Measurements from ENCODE around the gene KREMEN1. TPM values are rescaled to one million over a fixed set of nuclear protein-coding genes. Genes with fewer than 3 reads are reported as not detected.

Gene KREMEN1
- total and polyA plus RNA-seq, 2 experiments from 2014 or later, result 7.5 to 10.5 TPM

DNA sequence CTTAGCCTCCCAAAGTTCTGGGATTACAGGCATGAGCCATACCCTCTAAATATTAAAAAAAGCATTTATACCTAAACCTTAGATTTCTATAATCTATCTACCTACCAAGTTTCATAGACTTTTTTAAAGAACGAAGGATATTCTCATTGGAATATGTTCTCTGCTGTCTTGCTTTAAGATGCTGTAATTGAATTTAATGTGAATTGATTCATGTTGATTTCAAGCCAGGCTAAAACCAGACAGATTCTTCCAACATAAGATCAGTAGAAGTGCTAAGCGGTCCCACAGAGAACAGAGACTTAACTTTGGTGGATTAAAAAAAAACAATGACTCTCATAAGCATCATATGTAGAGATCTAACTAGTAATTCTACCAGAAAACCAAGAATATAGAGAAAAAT is 14.2 kb downstream of the KREMEN1 start:
- TF ChIP-seq EZH2phosphoT487 (IDR thresholded peaks at IDR 0.05; ENCODE audit: low read depth, severe bottlenecking, unreplicated experiment) (no peak), EZH2 (IDR thresholded peaks at IDR 0.05; ENCODE audit: borderline replicate concordance) (no peak)
- TF ChIP-seq, protein P1, sequence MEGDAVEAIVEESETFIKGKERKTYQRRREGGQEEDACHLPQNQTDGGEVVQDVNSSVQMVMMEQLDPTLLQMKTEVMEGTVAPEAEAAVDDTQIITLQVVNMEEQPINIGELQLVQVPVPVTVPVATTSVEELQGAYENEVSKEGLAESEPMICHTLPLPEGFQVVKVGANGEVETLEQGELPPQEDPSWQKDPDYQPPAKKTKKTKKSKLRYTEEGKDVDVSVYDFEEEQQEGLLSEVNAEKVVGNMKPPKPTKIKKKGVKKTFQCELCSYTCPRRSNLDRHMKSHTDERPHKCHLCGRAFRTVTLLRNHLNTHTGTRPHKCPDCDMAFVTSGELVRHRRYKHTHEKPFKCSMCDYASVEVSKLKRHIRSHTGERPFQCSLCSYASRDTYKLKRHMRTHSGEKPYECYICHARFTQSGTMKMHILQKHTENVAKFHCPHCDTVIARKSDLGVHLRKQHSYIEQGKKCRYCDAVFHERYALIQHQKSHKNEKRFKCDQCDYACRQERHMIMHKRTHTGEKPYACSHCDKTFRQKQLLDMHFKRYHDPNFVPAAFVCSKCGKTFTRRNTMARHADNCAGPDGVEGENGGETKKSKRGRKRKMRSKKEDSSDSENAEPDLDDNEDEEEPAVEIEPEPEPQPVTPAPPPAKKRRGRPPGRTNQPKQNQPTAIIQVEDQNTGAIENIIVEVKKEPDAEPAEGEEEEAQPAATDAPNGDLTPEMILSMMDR (IDR thresholded peaks at IDR 0.05; ENCODE audit: poor library complexity), result no peak
- no peak for DNase-seq (ENCODE audit: low spot score)
- H3K27me3 ChIP-seq, result no peaks in the 10 kb centered on the region
- H4K20me1 ChIP-seq (ENCODE audit: insufficient read depth, poor library complexity, severe bottlenecking), result no peaks in the 10 kb centered on the region
- 97% methylated on average over 2 of the region's 2 CpGs for WGBS (ENCODE audit: low lambda C conversion rate, missing lambda C conversion rate)
- no peaks in the 10 kb centered on the region for H3K36me3 ChIP-seq (replicated peaks; ENCODE audit: insufficient read depth, low read depth)
- H3K79me2 ChIP-seq, result peaks cover 7% of the 10 kb centered on the region
- no peaks in the 10 kb centered on the region for H3K9me3 ChIP-seq (ENCODE audit: low read depth)
- H3K4me2 ChIP-seq, result no peak overlapping the region
- H3K27ac ChIP-seq, result no peak overlapping the region
- H2AFZ ChIP-seq, result no peak overlapping the region
- H3K4me1 ChIP-seq (ENCODE audit: insufficient read depth), result no peaks in the 10 kb centered on the region
- no peak overlapping the region for H3K4me3 ChIP-seq
- no peaks in the 10 kb centered on the region for H3K9me2 ChIP-seq (replicated peaks; ENCODE audit: insufficient read depth)

DNA sequence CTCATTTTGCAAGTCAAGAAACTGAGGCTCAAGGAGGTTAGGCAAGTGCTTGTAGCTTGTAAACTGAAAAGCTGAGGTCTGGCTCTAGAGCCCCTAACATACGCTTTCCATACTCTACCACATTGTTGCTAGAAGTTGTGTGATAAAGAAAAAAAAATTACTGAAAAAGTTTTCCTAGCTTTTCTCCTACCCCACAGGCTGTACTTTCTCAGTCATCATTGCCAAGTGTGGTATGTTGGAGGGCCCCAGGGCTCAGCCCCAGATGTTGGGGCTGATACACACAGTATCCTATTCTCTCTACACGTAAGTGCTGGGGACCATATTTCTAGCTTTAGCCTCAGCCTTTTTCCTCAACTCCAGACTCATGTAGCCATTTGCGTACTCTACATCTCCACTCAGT is 16.0 kb downstream of the KREMEN1 start:
- no peaks in the 10 kb centered on the region for H3K9me2 ChIP-seq (replicated peaks; ENCODE audit: insufficient read depth)
- WGBS (ENCODE audit: low lambda C conversion rate, missing lambda C conversion rate), result 97% methylated on average over 3 of the region's 3 CpGs
- no peaks in the 10 kb centered on the region for H3K9me3 ChIP-seq (ENCODE audit: low read depth)
- H3K4me2 ChIP-seq, result no peak overlapping the region
- no peak overlapping the region for H2AFZ ChIP-seq
- H3K27ac ChIP-seq, result no peak overlapping the region
- TF ChIP-seq EZH2phosphoT487 (IDR thresholded peaks at IDR 0.05; ENCODE audit: low read depth, severe bottlenecking, unreplicated experiment), result no peak
- TF ChIP-seq, protein P1 (IDR thresholded peaks at IDR 0.05; ENCODE audit: poor library complexity), result no peak
- TF ChIP-seq EZH2 (IDR thresholded peaks at IDR 0.05; ENCODE audit: borderline replicate concordance), result no peak
- no peak overlapping the region for H3K4me3 ChIP-seq
- H4K20me1 ChIP-seq (ENCODE audit: insufficient read depth, poor library complexity, severe bottlenecking), result no peaks in the 10 kb centered on the region
- H3K79me2 ChIP-seq, result peaks cover under 1% of the 10 kb centered on the region
- no peaks in the 10 kb centered on the region for H3K36me3 ChIP-seq (replicated peaks; ENCODE audit: insufficient read depth, low read depth)
- DNase-seq (ENCODE audit: low spot score), result no peak
- no peaks in the 10 kb centered on the region for H3K27me3 ChIP-seq
- peaks cover 4% of the 10 kb centered on the region for H3K4me1 ChIP-seq (ENCODE audit: insufficient read depth)

DNA sequence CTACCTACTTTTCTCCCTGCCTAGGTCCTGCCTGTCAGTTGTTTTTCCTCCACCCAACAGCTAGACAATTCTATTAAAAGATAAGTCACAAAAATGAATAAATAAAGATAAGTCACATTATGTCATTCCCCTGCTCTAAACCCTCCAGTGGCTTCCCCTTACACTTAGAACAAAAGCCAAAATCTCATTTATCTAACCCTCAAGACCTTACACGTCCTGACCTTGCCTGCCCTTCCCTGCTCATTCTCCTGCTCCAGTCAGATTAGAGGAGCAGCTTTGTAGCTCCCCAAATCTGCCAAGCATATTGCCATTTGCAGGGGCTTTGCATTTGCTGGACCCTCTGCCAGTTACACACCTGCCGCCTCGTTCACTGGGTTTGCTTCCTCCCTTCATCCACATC is 16.7 kb downstream of the KREMEN1 start:
- Histone ChIP-seq H3K4me2 (no peak overlapping the region), H3K9me2 (replicated peaks; ENCODE audit: insufficient read depth) (no peaks in the 10 kb centered on the region), H3K4me1 (ENCODE audit: insufficient read depth) (peaks cover 4% of the 10 kb centered on the region), H3K4me3 (no peak overlapping the region), H3K36me3 (replicated peaks; ENCODE audit: insufficient read depth, low read depth) (no peaks in the 10 kb centered on the region), H3K27ac (no peak overlapping the region), H4K20me1 (ENCODE audit: insufficient read depth, poor library complexity, severe bottlenecking) (no peaks in the 10 kb centered on the region), H3K9me3 (ENCODE audit: low read depth) (no peaks in the 10 kb centered on the region), H3K79me2 (no peaks in the 10 kb centered on the region), H3K27me3 (no peaks in the 10 kb centered on the region), H2AFZ (no peak overlapping the region)
- no peak for TF ChIP-seq EZH2phosphoT487 (IDR thresholded peaks at IDR 0.05; ENCODE audit: low read depth, severe bottlenecking, unreplicated experiment)
- TF ChIP-seq EZH2 (IDR thresholded peaks at IDR 0.05; ENCODE audit: borderline replicate concordance), result no peak
- no peak for DNase-seq (ENCODE audit: low spot score)
- 78% methylated on average over 3 of the region's 3 CpGs for WGBS (ENCODE audit: low lambda C conversion rate, missing lambda C conversion rate)

DNA sequence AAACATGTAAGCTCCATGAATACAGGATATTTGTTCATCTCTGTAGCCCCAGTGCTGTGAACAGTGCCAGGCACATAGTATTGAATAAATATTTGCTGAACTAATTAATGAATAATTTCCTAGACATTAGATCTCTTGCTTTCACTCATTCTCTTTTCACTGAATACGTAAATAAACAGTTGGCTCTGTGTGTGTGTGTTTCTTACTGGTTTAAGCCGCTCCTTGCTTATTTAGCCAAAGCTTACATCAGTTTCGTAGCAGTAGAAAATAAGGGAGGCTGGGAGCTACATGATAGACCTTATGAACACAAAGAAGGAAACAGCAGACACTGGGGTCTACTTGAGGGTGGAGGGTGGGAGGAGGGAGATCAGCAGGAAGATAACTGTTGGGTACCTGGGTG is 17.2 kb downstream of the KREMEN1 start:
- no peak overlapping the region for H3K4me3 ChIP-seq
- H3K27ac ChIP-seq, result no peak overlapping the region
- no peaks in the 10 kb centered on the region for H3K9me2 ChIP-seq (replicated peaks; ENCODE audit: insufficient read depth)
- no peaks in the 10 kb centered on the region for H3K36me3 ChIP-seq (replicated peaks; ENCODE audit: insufficient read depth, low read depth)
- WGBS (ENCODE audit: low lambda C conversion rate, missing lambda C conversion rate), result 70% methylated on average over 3 of the region's 3 CpGs
- H3K27me3 ChIP-seq, result no peaks in the 10 kb centered on the region
- H3K79me2 ChIP-seq, result no peaks in the 10 kb centered on the region
- no peak for DNase-seq (ENCODE audit: low spot score)
- H3K4me1 ChIP-seq (ENCODE audit: insufficient read depth), result peaks cover 4% of the 10 kb centered on the region
- H2AFZ ChIP-seq, result no peak overlapping the region
- H4K20me1 ChIP-seq (ENCODE audit: insufficient read depth, poor library complexity, severe bottlenecking), result no peaks in the 10 kb centered on the region
- H3K9me3 ChIP-seq (ENCODE audit: low read depth), result no peaks in the 10 kb centered on the region
- TF ChIP-seq, protein P1 (IDR thresholded peaks at IDR 0.05; ENCODE audit: poor library complexity), result no peak
- TF ChIP-seq EZH2phosphoT487 (IDR thresholded peaks at IDR 0.05; ENCODE audit: low read depth, severe bottlenecking, unreplicated experiment), result no peak
- TF ChIP-seq EZH2 (IDR thresholded peaks at IDR 0.05; ENCODE audit: borderline replicate concordance), result no peak
- H3K4me2 ChIP-seq, result no peak overlapping the region
